Measurements from ENCODE around the gene DCAF7.

The DCAF7 gene

DNA sequence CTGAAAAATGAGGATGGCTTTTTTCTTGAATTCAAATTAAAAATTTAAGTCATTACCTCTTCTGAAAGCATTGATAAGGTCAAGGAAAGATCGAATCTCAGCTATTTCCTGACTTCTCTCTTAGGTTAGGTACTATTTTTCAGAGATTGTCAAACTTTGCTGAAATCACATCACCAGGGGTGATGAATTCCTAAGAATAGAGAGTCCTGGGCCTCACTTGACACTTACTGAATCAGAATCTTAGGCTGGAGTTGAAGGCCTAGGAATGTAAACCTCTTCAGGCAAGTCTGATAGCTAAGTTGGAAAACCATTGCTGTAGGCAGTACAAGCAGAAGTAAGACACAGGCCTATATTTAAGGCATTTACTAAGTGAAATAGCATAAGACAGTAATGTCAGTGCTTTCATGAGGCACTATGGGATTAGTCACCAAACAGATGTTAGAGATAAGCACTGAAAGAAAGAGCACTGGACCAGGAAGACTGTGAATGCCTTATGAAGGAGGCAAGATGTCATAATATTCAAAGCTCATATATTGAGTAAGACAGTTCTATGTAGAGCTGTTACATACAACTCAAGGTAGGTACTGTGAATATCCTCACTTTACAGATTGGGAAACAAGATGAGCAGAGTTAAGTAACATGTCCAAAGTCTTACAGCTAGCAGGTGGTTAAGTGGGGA is 21.5 kb downstream of the DCAF7 start:
- Histone ChIP-seq H3K27me3 (ENCODE audit: control insufficient read depth, insufficient read depth, low read length) (no peaks in the 10 kb centered on the region), H3K9ac (ENCODE audit: low read length) (no peak overlapping the region), H3K4me1 (ENCODE audit: control insufficient read depth, insufficient read depth, low read length) (no peaks in the 10 kb centered on the region), H3K4me3 (ENCODE audit: low read depth, low read length) (no peak overlapping the region), H3K9me3 (ENCODE audit: control insufficient read depth, insufficient read depth, low read depth, low read length) (no peaks in the 10 kb centered on the region), H3K36me3 (ENCODE audit: control insufficient read depth, insufficient read depth, low read length) (no peaks in the 10 kb centered on the region), H3K27ac (ENCODE audit: low read depth, low read length) (no peak overlapping the region)

GRCh38 chr17:63573634-63574033 is 23.4 kb downstream of the DCAF7 start:
- H3K36me3 ChIP-seq (ENCODE audit: control insufficient read depth, insufficient read depth, low read length), result 0 out of 2 replicates have a peak, but pooled peaks cover 4% of the 10 kb centered on the region
- no peak overlapping the region for H3K9ac ChIP-seq (ENCODE audit: low read length)
- no peaks in the 10 kb centered on the region for H3K9me3 ChIP-seq (ENCODE audit: control insufficient read depth, insufficient read depth, low read depth, low read length)
- H3K4me1 ChIP-seq (ENCODE audit: control insufficient read depth, insufficient read depth, low read length), result no peaks in the 10 kb centered on the region
- no peak overlapping the region for H3K27ac ChIP-seq (ENCODE audit: low read depth, low read length)
- no peak overlapping the region for H3K4me3 ChIP-seq (ENCODE audit: low read depth, low read length)
- H3K27me3 ChIP-seq (ENCODE audit: control insufficient read depth, insufficient read depth, low read length), result no peaks in the 10 kb centered on the region

DNA sequence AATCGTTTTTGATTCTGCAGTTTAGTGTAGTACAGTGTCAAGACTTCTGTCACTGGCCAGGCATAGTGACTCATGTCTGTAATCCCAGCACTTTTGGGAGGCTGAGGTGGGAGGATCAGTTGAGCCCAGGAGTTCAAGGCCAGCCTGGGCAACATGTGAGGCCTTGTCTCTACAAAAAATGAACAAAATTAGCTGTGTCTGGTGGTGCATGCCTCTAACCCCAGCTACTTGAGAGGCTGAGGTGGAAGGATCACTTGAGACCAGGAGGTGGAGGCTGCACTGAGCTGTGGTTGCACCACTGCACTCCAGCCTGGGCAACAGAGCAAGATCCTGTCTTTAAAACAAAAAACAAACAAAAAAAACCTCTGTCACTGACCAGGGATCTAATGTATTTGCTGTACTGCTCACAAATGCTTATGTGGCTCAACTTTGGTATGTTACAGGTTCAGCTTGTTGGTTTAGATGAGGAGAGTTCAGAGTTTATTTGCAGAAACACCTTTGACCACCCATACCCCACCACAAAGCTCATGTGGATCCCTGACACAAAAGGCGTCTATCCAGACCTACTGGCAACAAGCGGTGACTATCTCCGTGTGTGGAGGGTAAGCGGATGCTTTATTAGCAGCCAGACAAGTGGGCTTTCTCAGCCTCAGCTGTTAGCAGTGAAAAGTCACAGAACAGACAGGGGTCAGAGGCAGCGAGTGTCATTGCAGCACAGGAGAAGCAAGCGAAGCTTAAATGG is 27.9 kb downstream of the DCAF7 start:
- Histone ChIP-seq H3K9ac (ENCODE audit: low read length) (no peak overlapping the region), H3K27ac (ENCODE audit: low read depth, low read length) (no peak overlapping the region), H3K9me3 (ENCODE audit: control insufficient read depth, insufficient read depth, low read depth, low read length) (no peaks in the 10 kb centered on the region), H3K27me3 (ENCODE audit: control insufficient read depth, insufficient read depth, low read length) (no peaks in the 10 kb centered on the region), H3K4me1 (ENCODE audit: control insufficient read depth, insufficient read depth, low read length) (no peaks in the 10 kb centered on the region), H3K36me3 (ENCODE audit: control insufficient read depth, insufficient read depth, low read length) (peaks cover 38% of the 10 kb centered on the region), H3K4me3 (ENCODE audit: low read depth, low read length) (no peak overlapping the region)

GRCh38 chr17:63578769-63579111 is 28.5 kb downstream of the DCAF7 start:
- Histone ChIP-seq H3K27ac (ENCODE audit: low read depth, low read length) (no peak overlapping the region), H3K27me3 (ENCODE audit: control insufficient read depth, insufficient read depth, low read length) (no peaks in the 10 kb centered on the region), H3K4me3 (ENCODE audit: low read depth, low read length) (no peak overlapping the region), H3K9ac (ENCODE audit: low read length) (no peak overlapping the region), H3K9me3 (ENCODE audit: control insufficient read depth, insufficient read depth, low read depth, low read length) (no peaks in the 10 kb centered on the region), H3K4me1 (ENCODE audit: control insufficient read depth, insufficient read depth, low read length) (no peaks in the 10 kb centered on the region), H3K36me3 (ENCODE audit: control insufficient read depth, insufficient read depth, low read length) (peaks cover 44% of the 10 kb centered on the region)

DNA sequence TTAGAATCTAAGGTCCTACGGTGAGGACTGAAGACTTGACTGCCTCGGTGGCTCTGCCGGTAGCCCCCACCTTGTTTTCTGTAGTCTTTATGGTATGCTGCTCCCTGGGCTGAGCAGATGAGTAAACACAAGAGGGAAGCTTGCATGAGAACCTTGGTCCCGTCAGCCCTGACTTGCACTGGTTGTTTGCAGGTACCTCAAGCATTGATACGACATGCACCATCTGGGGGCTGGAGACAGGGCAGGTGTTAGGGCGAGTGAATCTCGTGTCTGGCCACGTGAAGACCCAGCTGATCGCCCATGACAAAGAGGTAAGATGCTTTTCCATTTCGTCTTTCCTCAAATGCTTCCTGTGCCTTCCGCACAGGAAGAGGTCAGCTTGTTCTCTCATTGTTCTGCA is 29.4 kb downstream of the DCAF7 start:
- H3K4me1 ChIP-seq (ENCODE audit: control insufficient read depth, insufficient read depth, low read length), result no peaks in the 10 kb centered on the region
- no peaks in the 10 kb centered on the region for H3K9me3 ChIP-seq (ENCODE audit: control insufficient read depth, insufficient read depth, low read depth, low read length)

GRCh38 chr17:63587770-63588169 is 37.5 kb downstream of the DCAF7 start:
- peaks cover 78% of the 10 kb centered on the region for H3K36me3 ChIP-seq (ENCODE audit: control insufficient read depth, insufficient read depth, low read length)
- no peaks in the 10 kb centered on the region for H3K27me3 ChIP-seq (ENCODE audit: control insufficient read depth, insufficient read depth, low read length)
- no peak overlapping the region for H3K27ac ChIP-seq (ENCODE audit: low read depth, low read length)
- no peaks in the 10 kb centered on the region for H3K9me3 ChIP-seq (ENCODE audit: control insufficient read depth, insufficient read depth, low read depth, low read length)
- H3K4me1 ChIP-seq (ENCODE audit: control insufficient read depth, insufficient read depth, low read length), result no peaks in the 10 kb centered on the region
- no peak overlapping the region for H3K4me3 ChIP-seq (ENCODE audit: low read depth, low read length)
- no peak overlapping the region for H3K9ac ChIP-seq (ENCODE audit: low read length)

More for the DNA sequence above, 29.4 kb downstream of the DCAF7 start:
- no peak overlapping the region for H3K9ac ChIP-seq (ENCODE audit: low read length)
- H3K36me3 ChIP-seq (ENCODE audit: control insufficient read depth, insufficient read depth, low read length), result peaks cover 48% of the 10 kb centered on the region
- no peak overlapping the region for H3K4me3 ChIP-seq (ENCODE audit: low read depth, low read length)
- no peaks in the 10 kb centered on the region for H3K27me3 ChIP-seq (ENCODE audit: control insufficient read depth, insufficient read depth, low read length)
- no peak overlapping the region for H3K27ac ChIP-seq (ENCODE audit: low read depth, low read length)

- Histone ChIP-seq H3K9ac (ENCODE audit: low read length) (no peak overlapping the region), H3K4me1 (ENCODE audit: control insufficient read depth, insufficient read depth, low read length) (no peaks in the 10 kb centered on the region), H3K27ac (ENCODE audit: low read depth, low read length) (no peak overlapping the region), H3K36me3 (ENCODE audit: control insufficient read depth, insufficient read depth, low read length) (peaks cover 69% of the 10 kb centered on the region), H3K27me3 (ENCODE audit: control insufficient read depth, insufficient read depth, low read length) (no peaks in the 10 kb centered on the region), H3K9me3 (ENCODE audit: control insufficient read depth, insufficient read depth, low read depth, low read length) (no peaks in the 10 kb centered on the region), H3K4me3 (ENCODE audit: low read depth, low read length) (no peak overlapping the region)
These were observed 38.5 kb downstream of the DCAF7 start for GRCh38 chr17:63588797-63589196.

GRCh38 chr17:63589646-63590045 is 39.4 kb downstream of the DCAF7 start:
- Histone ChIP-seq H3K36me3 (ENCODE audit: control insufficient read depth, insufficient read depth, low read length) (peaks cover 66% of the 10 kb centered on the region), H3K9me3 (ENCODE audit: control insufficient read depth, insufficient read depth, low read depth, low read length) (no peaks in the 10 kb centered on the region), H3K27ac (ENCODE audit: low read depth, low read length) (no peak overlapping the region), H3K9ac (ENCODE audit: low read length) (no peak overlapping the region), H3K27me3 (ENCODE audit: control insufficient read depth, insufficient read depth, low read length) (no peaks in the 10 kb centered on the region), H3K4me3 (ENCODE audit: low read depth, low read length) (no peak overlapping the region), H3K4me1 (ENCODE audit: control insufficient read depth, insufficient read depth, low read length) (no peaks in the 10 kb centered on the region)

DNA sequence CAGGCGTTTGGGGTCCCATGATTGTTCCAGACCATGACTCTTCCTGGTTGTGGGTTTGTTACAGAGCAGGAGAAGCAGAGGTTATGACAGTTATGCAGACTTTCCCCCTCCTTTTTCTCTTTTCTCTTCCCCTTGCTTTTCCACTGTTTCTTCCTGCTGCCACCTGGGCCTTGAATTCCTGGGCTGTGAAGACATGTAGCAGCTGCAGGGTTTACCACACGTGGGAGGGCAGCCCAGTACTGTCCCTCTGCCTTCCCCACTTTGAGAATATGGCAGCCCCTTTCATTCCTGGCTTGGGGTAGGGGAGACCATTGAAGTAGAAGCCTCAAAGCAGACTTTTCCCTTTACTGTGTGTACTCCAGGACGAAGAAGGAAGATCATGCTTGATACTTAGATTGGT is 42.5 kb downstream of the DCAF7 start:
- no peaks in the 10 kb centered on the region for H3K27me3 ChIP-seq (ENCODE audit: control insufficient read depth, insufficient read depth, low read length)
- no peaks in the 10 kb centered on the region for H3K4me1 ChIP-seq (ENCODE audit: control insufficient read depth, insufficient read depth, low read length)
- H3K36me3 ChIP-seq (ENCODE audit: control insufficient read depth, insufficient read depth, low read length), result peaks cover 40% of the 10 kb centered on the region
- H3K9me3 ChIP-seq (ENCODE audit: control insufficient read depth, insufficient read depth, low read depth, low read length), result no peaks in the 10 kb centered on the region
- no peak overlapping the region for H3K9ac ChIP-seq (ENCODE audit: low read length)
- no peak overlapping the region for H3K27ac ChIP-seq (ENCODE audit: low read depth, low read length)
- no peak overlapping the region for H3K4me3 ChIP-seq (ENCODE audit: low read depth, low read length)

GRCh38 chr17:63595132-63595531 is 44.9 kb downstream of the DCAF7 start:
- H3K9ac ChIP-seq (ENCODE audit: low read length), result no peak overlapping the region
- no peak overlapping the region for H3K27ac ChIP-seq (ENCODE audit: low read depth, low read length)
- H3K9me3 ChIP-seq (ENCODE audit: control insufficient read depth, insufficient read depth, low read depth, low read length), result no peaks in the 10 kb centered on the region
- H3K36me3 ChIP-seq (ENCODE audit: control insufficient read depth, insufficient read depth, low read length), result peaks cover 20% of the 10 kb centered on the region
- H3K4me3 ChIP-seq (ENCODE audit: low read depth, low read length), result no peak overlapping the region
- H3K4me1 ChIP-seq (ENCODE audit: control insufficient read depth, insufficient read depth, low read length), result peaks cover 2% of the 10 kb centered on the region; the same call in 1 of the 2 replicates
- no peaks in the 10 kb centered on the region for H3K27me3 ChIP-seq (ENCODE audit: control insufficient read depth, insufficient read depth, low read length)

DNA sequence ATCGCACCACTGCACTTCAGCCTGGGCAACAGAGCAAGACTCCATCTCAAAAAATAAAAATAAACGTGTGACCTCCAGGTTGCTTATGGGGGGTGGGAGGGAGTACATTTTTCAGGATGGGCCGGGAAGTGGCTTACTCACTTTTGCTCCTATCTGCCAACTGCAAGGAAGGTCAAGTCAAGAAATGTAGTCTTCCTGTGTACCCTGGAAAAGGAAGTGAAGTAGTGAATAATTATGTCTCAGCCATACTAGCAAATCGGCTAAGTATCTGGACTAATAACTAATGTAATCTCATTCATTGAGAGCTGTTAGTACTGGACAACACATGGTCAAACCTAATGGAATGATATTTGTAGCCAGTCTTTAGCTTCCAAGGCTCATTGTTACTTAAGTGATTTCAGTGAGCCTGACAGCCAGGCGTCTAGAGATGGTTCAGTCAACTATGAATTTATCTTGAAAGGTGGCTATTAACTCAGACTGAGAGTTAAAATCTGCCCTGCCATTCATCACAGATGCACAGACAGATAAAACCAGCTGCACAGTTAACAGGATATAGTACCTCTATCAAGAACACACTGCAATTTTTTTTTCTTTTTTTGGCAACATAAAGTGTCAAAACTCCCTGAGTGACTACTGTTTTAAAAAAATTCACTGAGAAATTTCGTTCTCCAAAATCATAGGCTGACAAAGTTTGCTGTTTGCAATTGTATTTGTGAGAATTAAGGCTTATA is 46.7 kb downstream of the DCAF7 start:
- Histone ChIP-seq H3K9ac (ENCODE audit: low read length) (no peak overlapping the region), H3K36me3 (ENCODE audit: control insufficient read depth, insufficient read depth, low read length) (peaks cover 2% of the 10 kb centered on the region; the same call in 1 of the 2 replicates), H3K27me3 (ENCODE audit: control insufficient read depth, insufficient read depth, low read length) (no peaks in the 10 kb centered on the region), H3K9me3 (ENCODE audit: control insufficient read depth, insufficient read depth, low read depth, low read length) (no peaks in the 10 kb centered on the region), H3K4me1 (ENCODE audit: control insufficient read depth, insufficient read depth, low read length) (peaks cover 10% of the 10 kb centered on the region), H3K27ac (ENCODE audit: low read depth, low read length) (no peak overlapping the region), H3K4me3 (ENCODE audit: low read depth, low read length) (no peak overlapping the region)
